Airway epithelial cell (primary cell): ENCODE results near the gene BCLAF3. TPM values are rescaled to one million over a fixed set of nuclear protein-coding genes. Genes with fewer than 3 reads are reported as not detected.

Experiments
- total RNA-seq: library from RNA; depleted of rRNA; stranded (reverse); fragments of >200 nt; gene quantifications from 2 replicates; pipeline ENCODE4 v1.2.3, GENCODE V29; 2015

Gene BCLAF3
- 0.46 and 1.4 TPM in 2 replicates for total RNA-seq

GRCh38 chrX:19990556-19991349 is at the start of gene BCLAF3:
Gene BCLAF3, minus strand, starts transcription at chrX:19991061. Its CDS starts 20,797 bp downstream, at chrX:19970264.

Other genes starting within 250 kb of the BCLAF3 start
- 6.6 and 9.4 TPM in 2 replicates for gene SH3KBP1, start 103.5 kb downstream of the BCLAF3 start, total RNA-seq
- 0.37 and 1.4 TPM in 2 replicates for gene MAP7D2, start 125.8 kb upstream of the BCLAF3 start, total RNA-seq
- gene EIF1AX, start 150.8 kb upstream of the BCLAF3 start, total RNA-seq, result 68.5 and 73.8 TPM in 2 replicates